Smooth muscle cell of the brain vasculature (primary cell): Measurements from ENCODE around the gene TIMM50.
"Not testable (repeated sequence)": the region's sequence is repeated elsewhere in the genome, so short reads cannot be mapped to it uniquely, and the experiment has no call there.

Experiments used
- DNase-seq: peaks from one replicate; pipeline ENCODE4 v3.0.0-alpha.2; 2012; ENCODE audit warnings: low read depth, low spot score

TIMM50 gene

DNA sequence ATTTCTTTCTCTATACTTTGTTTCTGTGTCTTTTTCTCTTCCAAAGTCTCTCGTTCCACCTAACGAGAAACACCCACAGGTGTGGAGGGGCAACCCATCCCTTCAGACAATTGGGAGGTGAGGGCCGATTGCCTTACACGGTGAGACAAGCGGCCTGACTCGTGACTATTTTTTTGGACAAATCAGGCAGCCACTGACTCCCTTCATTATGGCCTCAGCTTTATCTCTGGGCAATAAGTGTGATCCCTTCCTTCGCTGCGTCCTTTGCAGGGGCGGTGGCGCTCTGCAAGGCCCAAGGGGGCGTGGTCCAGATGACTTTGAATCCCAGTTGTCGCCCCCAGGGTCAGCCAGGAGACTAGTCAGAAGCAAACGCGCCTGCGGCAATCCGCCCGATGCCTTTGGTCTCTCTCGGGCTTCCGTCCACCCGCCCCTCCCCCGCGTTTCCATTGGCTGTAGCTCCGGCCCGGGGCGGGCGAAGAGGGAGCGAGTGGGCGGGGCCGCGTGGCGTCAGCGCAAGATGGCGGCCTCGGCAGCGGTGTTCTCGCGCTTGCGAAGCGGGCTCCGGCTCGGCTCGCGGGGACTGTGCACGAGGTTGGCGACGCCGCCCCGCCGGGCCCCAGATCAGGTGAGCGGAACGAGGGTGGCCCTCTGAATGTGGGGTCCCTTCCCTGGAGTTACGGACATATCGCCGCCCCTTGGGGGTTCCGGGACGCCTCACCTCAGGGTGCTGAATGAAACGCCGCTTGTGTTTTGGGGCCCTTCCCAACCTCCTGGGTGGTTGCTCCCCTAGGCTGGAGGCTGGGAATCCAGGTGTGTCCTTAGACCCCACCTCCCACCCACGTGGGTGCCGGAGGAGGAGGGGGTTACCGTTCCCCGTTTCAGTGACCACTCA lies at the start of gene TIMM50:
Gene TIMM50, plus strand, starts transcription at position 502 of the 892 bp plus-strand sequence. Its CDS starts 16 bp downstream, at position 518.
- DNase-seq = peak; percentile 77

DNA sequence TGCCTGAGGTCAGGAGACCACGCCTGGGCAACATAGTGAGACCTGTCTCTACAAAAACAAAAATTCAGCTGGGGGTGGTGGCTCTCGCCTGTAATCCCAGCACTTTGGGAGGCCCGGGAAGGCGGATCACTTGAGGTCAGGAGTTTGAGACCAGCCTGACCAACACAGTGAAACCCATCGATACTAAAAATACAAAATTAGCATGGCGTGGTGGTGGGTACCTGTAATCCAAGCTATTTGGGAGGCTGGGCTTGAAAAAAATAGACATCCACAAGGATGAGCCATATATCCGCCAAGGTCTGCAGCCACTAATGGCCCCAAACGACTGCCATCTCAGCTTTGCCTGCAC lies 48.0 kb upstream of the TIMM50 start:
- no peak for DNase-seq

DNA sequence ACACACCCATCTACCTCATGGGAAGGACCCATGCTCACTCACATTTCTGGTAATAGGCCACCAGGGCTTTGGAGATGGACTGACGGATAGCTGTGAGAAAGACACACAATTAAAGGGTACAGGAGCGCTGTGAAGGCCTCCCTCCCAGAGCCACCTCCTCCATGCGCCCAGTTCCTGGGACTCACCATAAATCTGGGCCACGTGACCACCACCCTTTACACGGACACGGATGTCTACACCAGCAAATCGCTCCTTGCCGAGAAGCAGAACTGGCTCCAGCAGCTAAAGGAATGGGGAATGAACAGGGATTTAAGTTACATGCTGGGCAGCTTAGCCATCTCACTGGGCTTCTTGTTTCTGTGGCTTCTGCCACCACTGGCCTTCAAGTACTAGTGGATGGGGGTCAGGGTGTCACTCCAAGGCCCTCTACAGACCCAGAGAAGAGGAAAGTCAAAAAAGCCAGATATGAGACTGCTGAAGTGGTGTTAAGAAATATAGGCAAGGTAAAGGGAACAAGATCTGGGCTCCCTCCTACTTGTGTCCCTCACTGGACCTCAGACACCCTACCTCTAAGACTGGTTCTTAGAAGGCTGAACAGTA lies 47.1 kb upstream of the TIMM50 start:
- DNase-seq = no peak

DNA sequence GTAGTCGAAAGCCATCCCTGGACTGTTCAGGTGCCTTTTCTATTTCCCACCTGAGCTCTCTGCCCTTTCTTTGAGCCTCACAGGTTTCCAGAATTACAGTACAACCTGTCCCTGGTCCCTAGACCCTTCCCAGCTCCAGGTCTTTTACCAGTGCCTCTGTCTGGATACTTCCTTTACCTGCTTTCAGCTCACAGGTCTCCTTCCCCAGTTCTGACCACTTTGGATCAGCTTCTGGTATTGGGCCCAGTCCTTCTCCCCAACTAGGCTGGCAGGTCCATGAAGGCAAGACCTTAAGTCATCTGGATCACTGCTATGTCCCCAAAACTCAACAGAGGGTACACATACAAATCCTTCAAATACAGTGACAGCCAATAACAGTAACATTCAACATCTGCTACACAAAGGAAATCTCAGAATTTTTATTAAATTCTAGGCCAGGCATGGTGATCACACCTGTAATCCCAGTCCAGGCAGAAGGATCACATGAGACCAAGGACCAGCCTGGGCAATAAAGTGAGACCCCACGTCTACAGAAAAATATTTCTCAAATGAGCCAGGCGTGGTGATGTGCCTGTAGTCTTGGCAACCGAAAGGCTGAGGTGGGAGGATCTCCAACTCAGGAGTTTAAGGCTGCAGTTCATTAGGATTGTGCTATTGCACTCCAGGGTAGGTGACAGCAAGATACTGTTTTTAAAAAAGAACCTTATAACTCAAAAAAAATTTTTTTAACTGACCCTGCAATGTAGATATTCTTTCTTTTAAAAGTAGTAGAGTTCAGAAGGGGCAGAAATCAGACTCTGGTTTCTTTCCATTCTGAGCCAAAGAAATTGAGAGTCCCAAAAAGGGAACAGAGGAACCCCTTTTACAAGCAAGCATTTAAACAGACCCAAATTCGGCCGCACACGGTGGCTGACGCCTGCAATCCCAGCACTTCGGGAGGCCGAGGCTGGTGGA lies 46.2 kb upstream of the TIMM50 start:
- no peak for DNase-seq

DNA sequence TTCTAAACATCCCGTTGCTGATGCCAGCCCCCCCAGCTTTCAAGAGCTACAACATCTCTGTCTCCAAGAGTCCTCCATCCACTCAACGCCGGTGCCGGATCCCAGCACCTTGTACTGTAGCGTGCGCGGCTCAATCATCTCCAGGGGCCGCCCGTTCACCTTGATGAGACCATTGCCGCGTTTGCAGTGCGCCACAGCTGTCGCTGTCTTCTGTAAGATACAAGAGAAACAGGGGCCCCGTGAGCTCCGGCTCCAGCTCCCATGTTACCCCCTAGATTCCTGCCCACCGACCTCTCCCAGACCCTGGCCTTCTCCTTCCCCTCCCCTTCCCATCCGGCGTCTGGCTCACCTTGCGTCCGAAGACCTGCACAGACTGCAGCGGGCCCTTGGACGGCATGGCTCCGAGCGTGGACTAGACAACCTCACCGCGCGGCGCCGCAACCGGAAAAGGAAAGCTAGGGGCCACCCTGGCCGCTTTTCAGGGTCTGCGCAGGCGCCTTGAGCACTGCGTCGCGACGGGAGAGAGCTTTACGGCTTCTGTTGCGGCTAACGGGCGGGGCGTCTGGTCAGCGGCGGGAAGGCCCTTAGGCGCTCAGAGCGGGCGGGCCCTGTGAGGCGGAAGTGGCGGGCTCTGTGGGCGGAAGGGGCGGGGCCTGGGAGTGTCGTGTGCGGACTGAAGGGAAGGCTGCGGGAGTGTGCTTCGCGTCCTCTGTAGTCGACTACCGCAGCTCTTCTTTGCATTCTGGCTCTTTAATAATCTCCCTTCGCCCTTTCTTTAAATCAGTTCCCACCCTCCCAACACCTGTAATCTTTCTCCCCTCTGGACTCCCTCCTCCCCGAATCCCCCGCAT lies 44.9 kb upstream of the TIMM50 start, which contains the start of gene RPS16:
Gene RPS16, minus strand, starts transcription at position 451 of the 851 bp plus-strand sequence. Its CDS starts 54 bp downstream, at position 397.
- DNase-seq = peak; percentile 92

DNA sequence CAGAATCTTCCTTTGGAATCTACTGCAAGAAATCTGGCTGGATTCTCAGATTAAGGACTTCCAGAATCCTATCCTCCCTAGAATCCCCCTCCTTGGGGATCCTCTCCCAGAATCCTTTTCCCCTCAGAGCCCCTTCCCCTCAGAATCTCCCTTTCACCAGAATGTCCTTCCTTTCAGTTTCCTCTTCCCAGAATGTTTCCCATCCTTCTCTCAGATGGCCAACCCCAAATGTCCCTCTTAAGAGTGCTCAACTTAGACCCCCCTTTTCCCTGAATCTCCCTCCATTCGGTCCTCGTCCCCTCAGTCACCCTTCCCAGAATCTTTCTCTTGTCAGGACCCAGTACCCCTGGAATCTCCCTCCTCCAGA lies 44.3 kb upstream of the TIMM50 start:
- no peak for DNase-seq

DNA sequence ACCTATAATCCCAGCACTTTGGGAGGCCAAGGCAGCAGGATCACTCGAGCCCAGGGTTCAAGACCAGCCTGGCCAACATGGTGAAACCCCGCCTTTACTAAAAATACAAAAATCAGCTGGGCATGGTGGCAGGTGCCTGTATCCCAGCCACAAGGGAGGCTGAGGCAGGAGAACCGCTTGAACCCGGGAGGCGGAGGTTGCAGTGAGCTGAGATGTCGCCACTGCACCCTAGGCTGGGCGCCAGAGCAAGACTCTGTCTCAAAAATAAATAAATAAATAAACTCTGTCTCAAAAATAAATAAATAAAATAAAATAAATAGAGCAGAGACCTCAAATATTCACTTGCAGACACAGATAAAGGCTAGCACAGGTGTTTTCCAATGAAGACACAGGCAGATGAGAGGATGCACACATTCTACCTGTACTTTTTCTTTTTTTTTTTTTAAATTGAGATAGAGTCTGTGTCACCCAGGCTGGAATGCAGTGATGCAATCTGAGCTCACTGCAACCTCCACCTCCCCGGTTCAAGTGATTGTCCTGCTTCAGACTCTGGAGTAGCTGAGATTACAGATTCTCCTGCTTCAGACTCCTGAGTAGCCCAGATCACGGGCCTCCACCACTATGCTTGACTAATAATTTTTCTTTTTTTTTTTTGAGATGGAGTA lies 42.2 kb upstream of the TIMM50 start:
- no peak for DNase-seq

DNA sequence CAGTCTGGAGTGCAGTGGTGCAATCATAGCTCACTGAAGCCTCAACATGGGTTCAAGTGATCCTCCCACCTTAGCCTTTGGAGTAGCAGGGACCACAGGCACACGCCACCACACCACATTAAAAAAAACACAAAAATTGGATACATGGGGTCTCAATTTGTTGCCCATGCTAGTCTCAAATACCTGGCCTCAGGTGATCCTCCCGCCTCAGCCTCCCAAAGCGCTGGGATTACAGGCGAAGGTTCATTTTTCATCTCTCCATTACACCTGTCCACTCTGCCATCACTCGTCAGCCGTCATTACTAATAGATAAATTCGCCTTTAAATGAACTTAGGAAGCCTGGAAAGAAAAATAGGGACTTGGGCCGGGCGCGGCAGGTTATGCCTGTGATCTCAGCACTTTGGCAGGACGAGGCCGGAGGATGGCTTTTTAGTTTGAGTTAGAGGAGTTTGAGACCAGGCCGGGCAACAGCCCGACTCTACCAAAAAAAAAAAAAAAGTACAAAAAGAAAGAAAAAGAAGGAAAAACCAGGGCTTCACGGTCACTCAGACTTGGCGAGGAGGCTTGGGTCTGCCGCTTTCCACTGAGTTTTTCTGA lies 35.9 kb upstream of the TIMM50 start:
- DNase-seq = no peak

DNA sequence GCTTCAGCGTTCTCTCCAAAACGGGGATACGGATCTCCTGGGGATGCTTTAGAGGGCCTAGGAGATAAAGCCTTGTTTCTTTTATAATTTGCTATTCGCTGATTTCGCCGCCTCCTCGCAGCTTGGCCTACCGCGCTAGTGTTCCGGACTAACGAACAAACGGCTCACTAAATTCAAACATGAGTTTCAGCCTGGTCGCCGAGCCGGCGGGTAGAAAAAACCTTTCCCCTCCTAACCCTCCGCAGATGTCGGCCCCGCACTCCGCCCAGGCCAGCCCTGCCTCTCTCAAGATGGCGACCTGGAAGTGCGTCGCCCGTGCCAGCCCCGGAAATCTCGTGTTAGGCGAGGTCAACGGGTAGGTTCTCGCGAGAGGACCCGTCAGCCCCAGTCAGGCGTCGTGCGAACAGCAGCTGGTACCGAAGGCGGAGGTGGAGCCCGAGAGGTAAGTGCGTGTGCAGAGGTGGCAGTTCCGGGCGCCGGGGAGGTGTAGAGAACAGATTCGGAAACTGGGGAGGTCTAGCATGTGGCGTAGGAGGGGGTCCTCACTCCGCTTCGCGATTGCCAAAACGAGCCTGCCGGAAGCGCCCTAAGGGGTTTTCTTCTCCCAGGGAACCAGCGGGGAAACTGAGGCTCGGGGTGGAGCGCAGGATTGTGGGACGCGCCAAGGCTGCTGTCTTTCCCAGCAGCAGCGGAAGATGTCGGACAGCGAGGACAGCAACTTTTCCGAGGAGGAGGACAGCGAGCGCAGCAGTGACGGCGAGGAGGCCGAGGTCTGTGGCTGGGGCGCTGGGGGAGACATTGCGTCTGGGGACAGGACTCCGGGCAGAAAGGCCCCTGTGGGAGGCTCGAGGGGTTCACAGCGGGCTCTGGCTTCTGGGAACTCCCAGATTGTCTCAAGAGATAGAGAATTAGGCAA lies 35.2 kb upstream of the TIMM50 start, which contains the start of gene SUPT5H:
Gene SUPT5H, plus strand, starts transcription at position 387 of the 916 bp plus-strand sequence. Its CDS starts 309 bp downstream, at position 696.
- DNase-seq = peak; percentile 95

DNA sequence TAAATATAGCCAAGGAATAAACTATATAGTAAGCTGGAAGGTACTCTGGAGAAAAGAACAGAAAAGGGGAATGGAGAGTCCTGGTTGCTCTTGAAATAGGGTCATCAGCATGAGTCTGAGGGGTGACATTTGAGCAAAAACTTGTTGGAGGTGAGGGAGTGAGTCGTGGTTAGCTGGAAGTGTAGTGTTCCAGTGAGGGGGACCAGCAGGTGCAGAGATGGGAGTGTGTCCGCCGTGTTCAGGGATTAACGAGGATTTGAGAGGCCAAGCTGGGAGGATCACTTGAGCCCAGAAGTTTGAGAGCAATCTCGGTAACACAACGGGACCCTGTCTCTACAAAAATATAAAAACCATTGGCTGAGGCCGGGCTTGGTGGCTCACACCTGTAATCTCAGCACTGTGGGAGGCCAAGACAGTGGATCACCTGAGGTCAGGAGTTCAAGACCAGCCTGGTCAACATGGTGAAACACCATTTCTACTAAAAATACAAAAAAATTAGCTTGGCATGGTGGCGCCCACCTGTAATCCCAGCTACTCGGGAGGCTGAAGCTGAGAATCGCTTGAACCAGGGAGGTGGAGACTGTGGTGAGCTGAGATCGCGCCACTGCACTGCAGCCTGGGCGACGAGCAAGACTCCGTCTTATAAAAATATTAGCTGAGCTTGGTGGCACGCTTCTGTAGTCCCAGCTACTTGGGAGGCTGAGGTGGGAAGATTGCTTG lies 34.1 kb upstream of the TIMM50 start:
- no peak for DNase-seq

DNA sequence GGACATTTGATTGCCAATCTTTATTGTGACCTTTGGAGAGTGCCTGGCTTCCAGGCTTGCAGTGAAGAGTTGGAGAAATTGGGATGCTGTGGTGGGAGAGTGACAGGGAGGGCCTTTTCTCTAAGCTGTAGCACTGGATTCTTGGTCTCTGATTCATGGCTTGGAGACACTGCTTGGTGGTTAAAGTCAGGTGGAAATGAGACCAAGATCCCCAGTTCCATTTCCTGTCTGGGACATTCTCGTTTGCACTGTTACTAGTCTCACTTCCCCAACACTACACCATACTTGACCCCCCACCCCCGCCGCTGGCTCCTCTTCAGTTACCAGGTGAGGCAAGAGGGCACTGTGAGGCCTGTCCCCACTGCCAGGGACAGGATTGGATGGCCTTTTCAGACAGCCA lies 32.4 kb upstream of the TIMM50 start:
- no peak for DNase-seq

DNA sequence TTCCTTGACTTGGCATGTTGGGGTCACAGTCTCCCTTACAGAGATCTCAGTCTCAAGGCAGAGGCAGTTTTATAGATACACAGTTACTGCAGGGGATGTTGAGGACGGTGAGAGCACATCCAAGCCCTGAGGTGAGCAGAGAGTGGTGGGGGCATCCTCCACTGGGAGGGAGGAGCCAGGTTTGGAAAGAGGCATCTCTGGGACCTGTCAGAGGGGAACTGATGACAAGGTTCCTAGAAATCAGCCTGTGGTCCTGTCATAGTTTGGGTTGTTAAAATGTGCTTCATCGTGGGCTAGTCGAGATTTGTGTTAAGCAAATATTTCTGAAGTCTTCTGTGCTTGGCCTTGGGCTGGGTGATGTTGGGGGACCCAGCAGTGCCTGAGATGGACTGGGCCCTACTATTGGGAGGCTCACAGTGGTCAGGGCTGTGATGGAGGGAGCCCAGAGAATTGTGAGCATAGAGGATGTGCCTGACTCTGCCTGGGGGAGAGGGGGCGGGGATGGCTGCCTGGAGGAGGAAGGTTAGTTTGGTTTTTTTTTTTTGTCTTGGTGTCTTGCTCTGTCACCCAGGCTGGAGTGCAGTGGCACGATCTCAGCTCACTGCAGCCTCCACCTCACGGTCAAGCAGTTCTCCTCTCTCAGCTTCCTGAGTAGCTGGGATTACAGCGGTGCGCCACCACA lies 31.4 kb upstream of the TIMM50 start:
- no peak for DNase-seq

DNA sequence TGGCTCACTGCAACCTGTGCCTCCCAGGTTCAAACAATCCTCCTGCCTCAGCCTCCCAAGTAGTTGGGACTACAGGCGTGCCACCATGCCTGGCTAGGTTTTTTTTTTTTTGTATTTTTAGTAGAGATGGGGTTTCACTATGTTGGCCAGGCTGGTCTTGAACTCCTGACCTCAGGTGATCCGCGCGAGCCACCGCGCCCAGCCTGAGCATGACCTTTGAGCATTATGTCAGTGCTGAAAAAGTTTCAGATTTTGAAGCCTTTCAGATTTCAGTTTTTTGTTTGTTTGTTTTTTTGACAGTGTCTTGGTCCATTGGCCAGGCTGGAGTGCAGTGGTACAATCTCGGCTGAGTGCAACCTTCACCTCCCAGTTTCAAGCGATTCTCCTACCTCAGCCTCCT lies 29.4 kb upstream of the TIMM50 start:
- not testable (repeated sequence) for DNase-seq

DNA sequence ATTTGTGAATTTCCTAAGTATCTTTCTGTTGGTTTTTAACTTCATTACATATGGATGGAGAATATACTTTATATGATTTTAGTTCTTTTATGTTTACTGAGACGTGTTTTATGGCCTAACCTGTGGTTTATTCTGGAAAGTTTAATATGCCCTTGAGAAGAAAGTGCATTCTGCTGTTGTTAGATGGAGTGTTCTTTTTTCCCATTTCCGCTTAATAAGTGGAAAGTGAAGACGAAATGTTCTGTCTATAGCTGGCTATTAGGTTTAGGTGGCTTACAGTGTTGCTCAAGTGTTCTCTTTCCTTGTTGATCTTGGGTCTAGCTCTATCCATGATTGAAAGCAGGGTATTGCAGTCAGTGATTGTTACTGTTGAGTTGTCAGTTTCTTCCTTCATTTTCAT lies 17.2 kb upstream of the TIMM50 start:
- no peak for DNase-seq

DNA sequence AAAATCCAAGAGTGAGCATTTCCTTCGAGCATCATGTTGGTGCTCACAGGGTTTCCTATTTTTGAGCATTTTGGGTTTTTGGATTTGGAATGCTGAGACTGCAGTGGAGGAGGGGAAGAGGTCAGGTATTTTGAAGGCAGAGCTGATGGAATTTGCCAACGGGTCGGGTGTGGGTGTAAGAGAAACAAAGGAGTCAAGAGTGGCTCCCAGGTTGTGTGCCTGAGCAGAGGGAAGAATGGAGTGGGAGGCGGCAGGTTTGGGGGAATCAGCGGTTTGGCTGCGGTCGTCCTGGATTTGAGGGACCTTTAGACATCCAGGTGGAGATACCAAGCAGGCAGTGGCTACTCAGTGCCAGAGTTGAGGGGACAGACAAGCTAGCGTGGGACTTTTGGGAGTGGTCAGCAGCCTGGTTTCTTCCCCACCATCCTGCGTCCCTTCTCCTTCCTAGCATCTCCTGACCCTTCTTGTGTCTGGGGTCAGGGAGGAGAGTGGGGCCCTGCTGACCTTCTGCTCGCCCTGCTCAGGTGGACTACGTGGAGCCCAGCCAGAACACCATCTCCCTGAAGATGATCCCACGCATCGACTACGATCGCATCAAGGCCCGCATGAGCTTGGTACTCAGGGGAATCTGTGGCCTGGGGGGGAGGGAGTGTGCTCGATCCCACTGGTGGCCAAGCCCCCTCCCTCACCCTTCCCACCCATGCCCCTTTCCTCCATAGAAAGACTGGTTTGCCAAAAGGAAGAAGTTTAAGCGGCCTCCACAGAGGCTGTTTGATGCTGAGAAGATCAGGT lies 14.5 kb upstream of the TIMM50 start:
- no peak for DNase-seq

DNA sequence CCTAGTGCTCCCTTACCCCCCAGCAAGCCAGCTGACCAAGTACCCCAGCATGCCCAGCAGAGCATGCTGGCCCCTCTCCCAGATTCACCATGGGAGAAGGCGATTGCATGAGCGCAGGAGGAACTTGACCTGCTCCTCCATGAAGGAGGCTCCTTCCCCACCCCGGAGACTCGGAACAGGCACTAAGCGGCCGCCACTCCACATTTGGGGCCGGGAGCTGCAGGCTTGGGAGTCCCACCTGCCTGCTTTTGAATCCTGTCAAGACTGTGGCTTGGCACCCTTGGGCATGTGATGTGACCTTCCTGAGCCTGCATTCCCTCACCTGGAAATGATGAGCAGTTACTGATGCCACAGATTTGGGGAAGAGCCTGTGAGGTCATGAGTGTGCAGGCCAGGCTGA lies 12.7 kb upstream of the TIMM50 start:
- DNase-seq = no peak

DNA sequence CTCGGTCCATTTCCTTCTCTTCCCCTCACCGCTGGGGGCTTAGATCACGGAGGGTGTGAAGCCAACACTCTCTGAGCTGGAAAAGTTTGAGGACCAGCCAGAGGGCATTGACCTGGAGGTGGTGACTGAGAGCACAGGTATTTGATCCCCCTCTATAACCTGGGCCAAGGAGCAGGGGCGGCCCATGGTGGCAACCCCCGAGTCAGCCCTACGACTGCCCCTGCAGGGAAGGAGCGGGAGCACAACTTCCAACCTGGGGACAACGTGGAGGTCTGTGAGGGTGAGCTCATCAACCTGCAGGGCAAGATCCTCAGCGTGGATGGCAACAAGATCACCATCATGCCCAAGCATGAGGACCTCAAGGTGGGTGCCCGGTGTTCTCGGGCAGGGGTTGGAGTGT lies 11.6 kb upstream of the TIMM50 start:
- DNase-seq = no peak
